HK-2 (cell line): Measurements from ENCODE around the gene POLD2.

ENCODE experiments used
- DNase-seq: peaks from one replicate; pipeline ENCODE4 v3.0.0-alpha.2; 2018; ENCODE audit not compliant: unreplicated experiment

Gene POLD2

DNA sequence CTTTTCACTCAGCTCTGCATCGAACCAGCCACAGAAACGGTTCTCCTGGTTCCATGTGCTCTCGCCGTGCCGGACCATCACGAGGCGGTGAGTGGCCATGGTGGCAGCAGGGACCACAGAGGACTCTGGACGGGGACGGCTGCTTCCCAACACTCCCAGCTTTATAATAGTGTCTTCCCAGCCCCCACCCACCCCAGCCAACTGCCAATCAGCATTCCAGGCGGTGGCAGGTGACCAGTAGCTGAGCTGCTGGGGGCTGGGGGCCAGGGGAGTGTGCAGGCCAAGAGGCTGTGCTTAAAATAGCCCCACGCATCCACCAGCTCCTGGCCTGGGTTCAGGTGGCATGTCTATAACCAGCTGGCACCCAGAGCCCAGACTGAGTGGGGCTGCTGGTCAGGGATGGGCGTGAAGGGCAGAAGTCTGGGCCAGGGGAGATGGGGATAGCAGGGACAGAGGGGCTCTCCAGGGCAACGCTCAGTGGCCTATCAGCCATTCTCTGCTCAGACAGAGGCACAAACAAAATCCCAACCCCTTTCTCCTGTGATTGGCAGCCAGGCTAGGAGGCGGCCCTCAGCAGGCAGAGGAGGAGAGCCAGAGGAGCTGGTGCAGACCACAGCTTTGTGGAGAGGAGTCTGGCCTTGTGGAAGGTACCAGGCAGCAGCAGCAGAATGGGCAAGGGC, 57.8 kb downstream of the POLD2 start, which contains the start of gene PGAM2:
PGAM2 (minus strand) TSS at position 137 of the 680 bp plus-strand sequence; CDS start at position 99, 38 bp downstream.
- DNase-seq: no peak

GRCh38 chr7:44064791-44065430, 58.4 kb downstream of the POLD2 start:
- no peak for DNase-seq
